Measurements from ENCODE around the gene NTMT1.

Gene NTMT1

GRCh38 chr9:129672702-129673101, 46.7 kb downstream of the NTMT1 start:
- peaks cover 8% of the 10 kb centered on the region for H3K27me3 ChIP-seq (ENCODE audit: control insufficient read depth, insufficient read depth, low read length)
- H3K9me3 ChIP-seq (ENCODE audit: control insufficient read depth, low read length), result no peaks in the 10 kb centered on the region
- no peak overlapping the region for H3K9ac ChIP-seq (ENCODE audit: low read length)
- no peaks in the 10 kb centered on the region for H3K36me3 ChIP-seq (ENCODE audit: control insufficient read depth, insufficient read depth, low read length)
- H3K4me3 ChIP-seq (ENCODE audit: low read length), result no peak overlapping the region
- no peaks in the 10 kb centered on the region for H3K4me1 ChIP-seq (ENCODE audit: control insufficient read depth, insufficient read depth, low read length)

- H3K36me3 ChIP-seq (ENCODE audit: control insufficient read depth, insufficient read depth, low read length), result no peaks in the 10 kb centered on the region
- peaks cover 8% of the 10 kb centered on the region for H3K27me3 ChIP-seq (ENCODE audit: control insufficient read depth, insufficient read depth, low read length)
- no peaks in the 10 kb centered on the region for H3K9me3 ChIP-seq (ENCODE audit: control insufficient read depth, low read length)
- H3K4me3 ChIP-seq (ENCODE audit: low read length), result no peak overlapping the region
- H3K9ac ChIP-seq (ENCODE audit: low read length), result no peak overlapping the region
- no peaks in the 10 kb centered on the region for H3K4me1 ChIP-seq (ENCODE audit: control insufficient read depth, insufficient read depth, low read length)
These were observed 47.6 kb downstream of the NTMT1 start for GRCh38 chr9:129673602-129674001.

- no peak overlapping the region for H3K4me3 ChIP-seq (ENCODE audit: low read length)
- H3K9me3 ChIP-seq (ENCODE audit: control insufficient read depth, low read length), result no peaks in the 10 kb centered on the region
- no peaks in the 10 kb centered on the region for H3K36me3 ChIP-seq (ENCODE audit: control insufficient read depth, insufficient read depth, low read length)
- no peak overlapping the region for H3K9ac ChIP-seq (ENCODE audit: low read length)
- no peaks in the 10 kb centered on the region for H3K4me1 ChIP-seq (ENCODE audit: control insufficient read depth, insufficient read depth, low read length)
- H3K27me3 ChIP-seq (ENCODE audit: control insufficient read depth, insufficient read depth, low read length), result peaks cover 8% of the 10 kb centered on the region
These were observed 48.3 kb downstream of the NTMT1 start for GRCh38 chr9:129674229-129674628.

- H3K9ac ChIP-seq (ENCODE audit: low read length), result no peak overlapping the region
- H3K36me3 ChIP-seq (ENCODE audit: control insufficient read depth, insufficient read depth, low read length), result no peaks in the 10 kb centered on the region
- H3K27me3 ChIP-seq (ENCODE audit: control insufficient read depth, insufficient read depth, low read length), result peaks cover 8% of the 10 kb centered on the region
- no peaks in the 10 kb centered on the region for H3K9me3 ChIP-seq (ENCODE audit: control insufficient read depth, low read length)
- H3K4me1 ChIP-seq (ENCODE audit: control insufficient read depth, insufficient read depth, low read length), result no peaks in the 10 kb centered on the region
- H3K4me3 ChIP-seq (ENCODE audit: low read length), result no peak overlapping the region
These were observed 49.7 kb downstream of the NTMT1 start for GRCh38 chr9:129675620-129676019.

- H3K9me3 ChIP-seq (ENCODE audit: control insufficient read depth, low read length), result no peaks in the 10 kb centered on the region
- H3K4me3 ChIP-seq (ENCODE audit: low read length), result no peak overlapping the region
- no peaks in the 10 kb centered on the region for H3K36me3 ChIP-seq (ENCODE audit: control insufficient read depth, insufficient read depth, low read length)
- peaks cover 8% of the 10 kb centered on the region for H3K27me3 ChIP-seq (ENCODE audit: control insufficient read depth, insufficient read depth, low read length)
- no peak overlapping the region for H3K9ac ChIP-seq (ENCODE audit: low read length)
- no peaks in the 10 kb centered on the region for H3K4me1 ChIP-seq (ENCODE audit: control insufficient read depth, insufficient read depth, low read length)
These were observed 50.3 kb downstream of the NTMT1 start for GRCh38 chr9:129676287-129676686.

GRCh38 chr9:129676975-129677374, 51.0 kb downstream of the NTMT1 start:
- peaks cover 8% of the 10 kb centered on the region for H3K27me3 ChIP-seq (ENCODE audit: control insufficient read depth, insufficient read depth, low read length)
- H3K36me3 ChIP-seq (ENCODE audit: control insufficient read depth, insufficient read depth, low read length), result no peaks in the 10 kb centered on the region
- no peaks in the 10 kb centered on the region for H3K4me1 ChIP-seq (ENCODE audit: control insufficient read depth, insufficient read depth, low read length)
- no peak overlapping the region for H3K9ac ChIP-seq (ENCODE audit: low read length)
- H3K9me3 ChIP-seq (ENCODE audit: control insufficient read depth, low read length), result no peaks in the 10 kb centered on the region
- H3K4me3 ChIP-seq (ENCODE audit: low read length), result no peak overlapping the region

GRCh38 chr9:129677456-129677855, 51.5 kb downstream of the NTMT1 start:
- no peaks in the 10 kb centered on the region for H3K9me3 ChIP-seq (ENCODE audit: control insufficient read depth, low read length)
- no peaks in the 10 kb centered on the region for H3K4me1 ChIP-seq (ENCODE audit: control insufficient read depth, insufficient read depth, low read length)
- H3K36me3 ChIP-seq (ENCODE audit: control insufficient read depth, insufficient read depth, low read length), result no peaks in the 10 kb centered on the region
- H3K27me3 ChIP-seq (ENCODE audit: control insufficient read depth, insufficient read depth, low read length), result peaks cover 8% of the 10 kb centered on the region
- H3K4me3 ChIP-seq (ENCODE audit: low read length), result no peak overlapping the region
- H3K9ac ChIP-seq (ENCODE audit: low read length), result no peak overlapping the region

- H3K27me3 ChIP-seq (ENCODE audit: control insufficient read depth, insufficient read depth, low read length), result peaks cover 8% of the 10 kb centered on the region
- H3K9ac ChIP-seq (ENCODE audit: low read length), result no peak overlapping the region
- no peaks in the 10 kb centered on the region for H3K9me3 ChIP-seq (ENCODE audit: control insufficient read depth, low read length)
- no peaks in the 10 kb centered on the region for H3K36me3 ChIP-seq (ENCODE audit: control insufficient read depth, insufficient read depth, low read length)
- peaks cover 10% of the 10 kb centered on the region for H3K4me1 ChIP-seq (ENCODE audit: control insufficient read depth, insufficient read depth, low read length)
- no peak overlapping the region for H3K4me3 ChIP-seq (ENCODE audit: low read length)
These were observed 52.9 kb downstream of the NTMT1 start for GRCh38 chr9:129678844-129679243.

GRCh38 chr9:129679537-129679936, 53.6 kb downstream of the NTMT1 start:
- peaks cover 17% of the 10 kb centered on the region for H3K4me1 ChIP-seq (ENCODE audit: control insufficient read depth, insufficient read depth, low read length)

GRCh38 chr9:129681924-129682323, 56.0 kb downstream of the NTMT1 start:
- H3K9ac ChIP-seq (ENCODE audit: low read length), result no peak overlapping the region
- H3K9me3 ChIP-seq (ENCODE audit: control insufficient read depth, low read length), result no peaks in the 10 kb centered on the region
- H3K27me3 ChIP-seq (ENCODE audit: control insufficient read depth, insufficient read depth, low read length), result no peaks in the 10 kb centered on the region
- H3K36me3 ChIP-seq (ENCODE audit: control insufficient read depth, insufficient read depth, low read length), result no peaks in the 10 kb centered on the region
- no peak overlapping the region for H3K4me3 ChIP-seq (ENCODE audit: low read length)
- peaks cover 40% of the 10 kb centered on the region for H3K4me1 ChIP-seq (ENCODE audit: control insufficient read depth, insufficient read depth, low read length)

More at GRCh38 chr9:129679537-129679936, 53.6 kb downstream of the NTMT1 start:
- Histone ChIP-seq H3K27me3 (ENCODE audit: control insufficient read depth, insufficient read depth, low read length) (peaks cover 8% of the 10 kb centered on the region), H3K36me3 (ENCODE audit: control insufficient read depth, insufficient read depth, low read length) (no peaks in the 10 kb centered on the region), H3K9me3 (ENCODE audit: control insufficient read depth, low read length) (no peaks in the 10 kb centered on the region), H3K4me3 (ENCODE audit: low read length) (no peak overlapping the region), H3K9ac (ENCODE audit: low read length) (no peak overlapping the region)

GRCh38 chr9:129682381-129682780, 56.4 kb downstream of the NTMT1 start:
- Histone ChIP-seq H3K9me3 (ENCODE audit: control insufficient read depth, low read length) (no peaks in the 10 kb centered on the region), H3K4me3 (ENCODE audit: low read length) (no peak overlapping the region), H3K36me3 (ENCODE audit: control insufficient read depth, insufficient read depth, low read length) (no peaks in the 10 kb centered on the region), H3K9ac (ENCODE audit: low read length) (no peak overlapping the region), H3K4me1 (ENCODE audit: control insufficient read depth, insufficient read depth, low read length) (peaks cover 44% of the 10 kb centered on the region), H3K27me3 (ENCODE audit: control insufficient read depth, insufficient read depth, low read length) (no peaks in the 10 kb centered on the region)

GRCh38 chr9:129685220-129685932, 59.4 kb downstream of the NTMT1 start:
- Histone ChIP-seq H3K36me3 (ENCODE audit: control insufficient read depth, insufficient read depth, low read length) (no peaks in the 10 kb centered on the region), H3K4me3 (ENCODE audit: low read length) (no peak overlapping the region), H3K9me3 (ENCODE audit: control insufficient read depth, low read length) (no peaks in the 10 kb centered on the region), H3K9ac (ENCODE audit: low read length) (no peak overlapping the region), H3K4me1 (ENCODE audit: control insufficient read depth, insufficient read depth, low read length) (peaks cover 49% of the 10 kb centered on the region), H3K27me3 (ENCODE audit: control insufficient read depth, insufficient read depth, low read length) (no peaks in the 10 kb centered on the region)
